ENCODE measurements around the gene IGSF9.

- peak; percentile 94 for TF ChIP-seq CTCF (IDR thresholded peaks at IDR 0.05; ENCODE audit: low read depth, low read length)
- no peak for TF ChIP-seq EZH2phosphoT487 (IDR thresholded peaks at IDR 0.05; ENCODE audit: low read depth)
These were observed 9.0 kb downstream of the IGSF9 start for GRCh38 chr1:159936273-159936904.
